PFSK-1 (cell line): Measurements from ENCODE around the gene KDM6A.

Experiments used
- FOXP2 ChIP-seq: optimal IDR thresholded peaks from 2 replicates; pipeline ENCODE3; 2011; ENCODE audit warnings: borderline replicate concordance, control low read depth, inconsistent platforms; ENCODE audit not compliant: insufficient read depth; ENCODE audit errors: extremely low read length, extremely low read depth
- POLR2AphosphoS5 ChIP-seq: IDR thresholded peaks from 2 replicates; pipeline ENCODE4 v1.6.1; 2012; ENCODE audit warnings: low read depth, mild to moderate bottlenecking, control low read depth, low read length, moderate library complexity
- REST ChIP-seq, 2 experiments: IDR thresholded peaks; 2 replicates each; pipeline versions ENCODE4 v1.6.1 to v1.8.0; 2011 to 2012; ENCODE audit warnings: low read depth in 2 of 2, low read length in 2 of 2, control low read depth in 1 of 2, inconsistent platforms in 1 of 2, mild to moderate bottlenecking in 1 of 2, moderate library complexity in 1 of 2; ENCODE audit not compliant: insufficient read depth in 1 of 2
- SIN3A ChIP-seq: IDR thresholded peaks from 2 replicates; pipeline ENCODE4 v1.6.1; 2012; ENCODE audit warnings: mild to moderate bottlenecking, low read length, moderate library complexity, borderline replicate concordance; ENCODE audit not compliant: insufficient read depth
- TAF1 ChIP-seq: IDR thresholded peaks from 2 replicates; pipeline ENCODE4 v1.6.1; 2012; ENCODE audit warnings: low read length, control low read depth, borderline replicate concordance; ENCODE audit not compliant: insufficient read depth

KDM6A gene

GRCh38 chrX:44913656-44914531, 40.9 kb downstream of the KDM6A start:
- TF ChIP-seq POLR2AphosphoS5, result no peak
- no peak for TF ChIP-seq TAF1

- TF ChIP-seq TAF1, result no peak
- TF ChIP-seq SIN3A, result no peak
- TF ChIP-seq POLR2AphosphoS5, result no peak
- TF ChIP-seq FOXP2, result no peak
- TF ChIP-seq REST (IDR thresholded peaks at IDR 0.05; ENCODE audit: insufficient read depth in 1 of 2, low read depth in 2 of 2, low read length in 2 of 2), result no peak
Measured at GRCh38 chrX:44914532-44915198, 41.7 kb downstream of the KDM6A start.

- TF ChIP-seq POLR2AphosphoS5 (no peak), FOXP2 (no peak), SIN3A (no peak), TAF1 (no peak), REST (IDR thresholded peaks at IDR 0.05; ENCODE audit: insufficient read depth in 1 of 2, low read depth in 2 of 2, low read length in 2 of 2) (no peak)
Measured at GRCh38 chrX:44915361-44915868, 42.4 kb downstream of the KDM6A start.

GRCh38 chrX:44918722-44919121, 45.7 kb downstream of the KDM6A start:
- TF ChIP-seq SIN3A (no peak), FOXP2 (no peak), REST (IDR thresholded peaks at IDR 0.05; ENCODE audit: insufficient read depth in 1 of 2, low read depth in 2 of 2, low read length in 2 of 2) (no peak), TAF1 (no peak), POLR2AphosphoS5 (no peak)

- TF ChIP-seq REST (IDR thresholded peaks at IDR 0.05; ENCODE audit: insufficient read depth in 1 of 2, low read depth in 2 of 2, low read length in 2 of 2), result no peak
- TF ChIP-seq SIN3A, result no peak
- TF ChIP-seq FOXP2, result no peak
- no peak for TF ChIP-seq TAF1
- TF ChIP-seq POLR2AphosphoS5, result no peak
Measured at GRCh38 chrX:44922980-44923379, 50.0 kb downstream of the KDM6A start.
